Right cardiac atrium (tissue), 5 donors: ENCODE data around the gene TTC39C. TPM values are rescaled to one million over a fixed set of nuclear protein-coding genes. Genes with fewer than 3 reads are reported as not detected.

ENCODE experiments used
- ATAC-seq, 2 donors: fragments of 200-7000 bp; cut with Tn5 transposase; one replicate each; pipeline versions ENCODE4 v1.8.0 to v1.9.1; 2020; ENCODE audit warnings: moderate library complexity in 2 of 2, mild to moderate bottlenecking in 1 of 2
- DNase-seq, 3 donors: peaks; one replicate each; pipeline ENCODE4 v3.0.0-alpha.2; 2020
- H3K27ac ChIP-seq: one replicate; pipeline ENCODE4 v1.5.1; 2013; ENCODE audit warnings: mild to moderate bottlenecking, low read length, control low read depth, moderate library complexity
- H3K27me3 ChIP-seq: one replicate; pipeline ENCODE4 v1.6.1; 2013; ENCODE audit not compliant: control insufficient read depth, insufficient read depth
- H3K4me1 ChIP-seq: one replicate; pipeline ENCODE4 v1.6.1; 2013; ENCODE audit warnings: low read length; ENCODE audit not compliant: control insufficient read depth, insufficient read depth
- H3K4me3 ChIP-seq: one replicate; pipeline ENCODE4 v1.5.1; 2013; ENCODE audit warnings: low read length, control low read depth
- H3K9me3 ChIP-seq: one replicate; pipeline ENCODE4 v1.6.1; 2013; ENCODE audit warnings: low read length; ENCODE audit not compliant: control insufficient read depth
- WGBS: extraction: QIAGEN DNeasy Blood & Tissue Kit; methylation state at CpG from one replicate; pipeline ENCODE4 v1.1.7; 2013; 5-methylcytosine and 5-hydroxymethylcytosine counted together
- intact Hi-C, 4 donors: fragments of 100-400 bp; cut with DNase I; formaldehyde crosslinking; loops; one replicate each; pipeline versions ENCODE4 v1.11.0 to v1.14.0; 2022 to 2023
- polyA plus RNA-seq: library from polyadenylated mRNA; stranded (reverse); fragments of 200-250 nt; gene quantifications from one replicate; pipeline ENCODE4 v1.2.3, GENCODE V29; 2013
- total RNA-seq, 4 donors: library from RNA; stranded (reverse); fragmentation: NEBNext Ultra II Directional; extraction: Animal tissue kit (Norgen Biotek cat#: 25700); gene quantifications; one replicate each; pipeline ENCODE4 v1.2.1, GENCODE V29; 2021
- donor health status: healthy with polysubstance abuse.
- donor health status: DM: no; HTN: yes; CAD: no.
- donor health status: DM: no; HTN: no; CAD: no.
- donor health status: DM: no; HTN: yes; CAD: no; lungs with severe emphysema.
- donor health status: DM: yes; HTN: yes; CAD: no.

Gene TTC39C
- total and polyA plus RNA-seq, 5 donors: 2.8 to 11.0 (median 5.4) TPM

DNA sequence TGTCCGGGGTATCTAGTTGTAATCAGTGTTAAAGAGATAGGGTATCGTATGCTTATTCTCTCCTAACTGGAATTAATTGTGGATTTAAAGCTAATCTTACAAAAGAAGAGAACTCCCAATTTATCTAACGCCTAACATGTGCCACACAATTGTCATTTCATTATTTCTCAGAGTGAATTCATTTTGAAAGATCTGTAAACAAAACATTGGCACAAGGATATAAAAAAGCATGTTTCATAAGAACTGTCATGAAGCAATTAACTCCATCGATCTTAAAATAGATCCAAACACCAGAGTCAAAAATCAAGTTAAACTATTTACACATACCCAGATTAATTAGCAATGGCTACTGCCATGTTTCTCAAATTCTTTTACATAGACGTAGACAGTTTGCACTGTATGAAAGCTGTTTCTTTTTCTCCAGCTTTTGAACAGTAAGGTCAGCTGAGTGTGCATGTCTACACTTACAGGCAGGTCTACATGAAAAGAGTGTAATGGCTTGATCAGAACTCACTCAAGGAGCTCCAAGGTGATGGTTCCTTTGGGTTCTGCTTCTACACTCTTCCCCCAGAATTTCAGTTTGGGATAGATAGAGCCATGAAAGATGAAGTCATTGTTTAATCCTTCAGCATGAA, 163.1 kb downstream of the TTC39C start:
- Histone ChIP-seq H3K9me3 (no peaks in the 10 kb centered on the region), H3K4me3 (no peak overlapping the region), H3K4me1 (no peaks in the 10 kb centered on the region), H3K27ac (no peak overlapping the region), H3K27me3 (no peaks in the 10 kb centered on the region)
- ATAC-seq (no peak), DNase-seq (no peak)
- intact Hi-C loops: loop anchor here in 2 of 4 donors (5.0 kb wide), 1 partner anchor 95 kb away; no protein-coding TSS in a partner anchor
- WGBS: 78% methylated on average over 5 of the region's 5 CpGs

DNA sequence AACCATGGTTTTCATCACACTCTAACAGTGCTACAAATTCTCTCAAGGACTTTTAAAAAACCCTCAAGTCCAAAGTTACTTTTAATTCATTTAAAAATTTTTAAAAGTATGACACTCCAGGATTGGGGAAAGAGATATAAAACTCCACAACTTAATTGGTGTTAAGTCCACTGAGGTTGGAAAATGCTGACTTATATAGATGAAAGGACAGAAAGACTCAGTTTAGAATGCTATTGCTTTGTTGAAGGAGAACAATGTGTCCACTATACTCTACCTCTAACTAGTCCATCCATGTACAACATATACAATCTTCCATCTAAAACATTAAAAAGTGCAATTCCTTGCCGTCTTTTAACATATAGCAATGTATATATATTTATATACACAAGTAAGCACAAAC, 165.5 kb downstream of the TTC39C start:
- DNase-seq (no peak), ATAC-seq (no peak)
- Histone ChIP-seq H3K4me1 (no peaks in the 10 kb centered on the region), H3K9me3 (no peaks in the 10 kb centered on the region), H3K27me3 (no peaks in the 10 kb centered on the region), H3K4me3 (no peak overlapping the region), H3K27ac (no peak overlapping the region)
- 90% methylated on average over 1 of the region's 1 CpG for WGBS
- intact Hi-C loops: loop anchor here in 1 of 4 donors (10.0 kb wide), 1 partner anchor 155 kb away; no protein-coding TSS in a partner anchor

DNA sequence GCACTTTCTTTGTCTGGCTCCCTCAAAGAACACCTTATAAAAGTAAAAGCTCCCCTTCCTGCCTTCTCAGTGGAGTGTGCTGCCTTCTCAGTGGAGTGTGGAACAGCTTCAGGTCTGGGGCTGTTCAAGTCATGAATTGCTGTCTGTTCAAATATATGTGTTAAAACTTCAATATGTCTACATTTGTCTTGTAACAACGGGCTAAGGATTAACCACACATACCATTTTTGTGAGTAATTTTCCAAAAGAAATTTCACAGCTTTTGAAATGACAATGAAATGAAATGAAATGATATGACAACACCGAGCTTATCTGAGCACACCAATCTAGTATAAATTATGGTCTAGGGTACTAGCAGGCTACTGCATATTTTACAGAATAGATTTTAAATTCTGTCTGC, 167.3 kb downstream of the TTC39C start:
- no peaks in the 10 kb centered on the region for H3K27me3 ChIP-seq
- H3K4me3 ChIP-seq: no peak overlapping the region
- DNase-seq (no peak), ATAC-seq (no peak)
- intact Hi-C loops: loop anchor here in 1 of 4 donors (10.0 kb wide), 1 partner anchor 153 kb away; no protein-coding TSS in a partner anchor
- no peaks in the 10 kb centered on the region for H3K9me3 ChIP-seq
- 73% methylated on average over 2 of the region's 2 CpGs for WGBS
- H3K27ac ChIP-seq: no peak overlapping the region
- H3K4me1 ChIP-seq: no peaks in the 10 kb centered on the region

Other genes starting within 250 kb of the TTC39C start
- under 1 TPM; 0.26 to 0.91 (median 0.35) TPM for gene CABYR, start 124.3 kb downstream of the TTC39C start, total RNA-seq
- gene CABYR, start 124.3 kb downstream of the TTC39C start, polyA plus RNA-seq: 0.25 TPM